Smooth muscle cell (in vitro differentiated cells): ENCODE results near the gene WBP1L. TPM values are rescaled to one million over a fixed set of nuclear protein-coding genes. Genes with fewer than 3 reads are reported as not detected.
"Not testable (repeated sequence)": the region's sequence is repeated elsewhere in the genome, so short reads cannot be mapped to it uniquely, and the experiment has no call there.

ENCODE experiments used
- DNase-seq: peaks from one replicate; lab custom pipeline; 2025; ENCODE audit not compliant: unreplicated experiment; lab: John Stamatoyannopoulos, UW
- H2AFZ ChIP-seq: fragments of 200-600 bp; sonication (generic); 2 replicates; pipeline ENCODE4 v1.6.0; 2016; ENCODE audit warnings: antibody characterized with exemption, low read depth, mild to moderate bottlenecking
- H3F3A ChIP-seq: fragments of 200-600 bp; sonication (generic); 2 replicates; pipeline ENCODE4 v1.6.0; 2017; ENCODE audit warnings: antibody characterized with exemption, low read depth
- H3K27ac ChIP-seq: fragments of 200-600 bp; sonication (generic); 2 replicates; pipeline ENCODE4 v1.5.1; 2016; ENCODE audit warnings: low read depth, mild to moderate bottlenecking
- H3K27me3 ChIP-seq: fragments of 200-600 bp; sonication (generic); 2 replicates; pipeline ENCODE4 v1.6.1; 2016; ENCODE audit warnings: low read depth, mild to moderate bottlenecking
- H3K36me3 ChIP-seq: fragments of 200-600 bp; sonication (generic); 2 replicates; pipeline ENCODE4 v1.5.1; 2016; ENCODE audit warnings: low read depth
- H3K4me1 ChIP-seq: fragments of 200-600 bp; sonication (generic); 2 replicates; pipeline ENCODE4 v1.5.1; 2016; ENCODE audit warnings: low read depth
- H3K4me2 ChIP-seq: fragments of 200-600 bp; sonication (generic); 2 replicates; pipeline ENCODE4 v1.6.0; 2016; ENCODE audit warnings: mild to moderate bottlenecking
- H3K4me3 ChIP-seq: fragments of 200-600 bp; sonication (generic); 2 replicates; pipeline ENCODE4 v1.5.1; 2016; ENCODE audit warnings: mild to moderate bottlenecking
- H3K79me2 ChIP-seq: fragments of 200-600 bp; sonication (generic); 2 replicates; pipeline ENCODE4 v1.6.0; 2016; ENCODE audit warnings: low read depth, mild to moderate bottlenecking
- H3K9ac ChIP-seq: fragments of 200-600 bp; sonication (generic); 2 replicates; pipeline ENCODE4 v1.6.0; 2016; ENCODE audit warnings: low read depth
- H3K9me3 ChIP-seq: fragments of 200-600 bp; sonication (generic); replicated peaks from 2 replicates; pipeline ENCODE4 v1.5.1; 2016; ENCODE audit warnings: low read depth
- H4K20me1 ChIP-seq: fragments of 200-600 bp; sonication (generic); 2 replicates; pipeline ENCODE4 v1.6.0; 2016; ENCODE audit warnings: low read depth
- CTCF ChIP-seq: fragments of 200-600 bp; sonication (generic); IDR thresholded peaks from 2 replicates; pipeline ENCODE4 v1.5.1; 2017; ENCODE audit warnings: borderline replicate concordance, mild to moderate bottlenecking, antibody characterized with exemption; ENCODE audit not compliant: insufficient read depth, poor library complexity, severe bottlenecking
- WGBS: methylation state at CpG from one replicate; pipeline ENCODE4 v1.1.7; 2016; ENCODE audit warnings: low lambda C conversion rate; 5-methylcytosine and 5-hydroxymethylcytosine counted together
- polyA plus RNA-seq: library from polyadenylated mRNA; unstranded; fragments of >200 nt; fragmentation: Nextera tagmentation; extraction: Ambion mirVana; gene quantifications from 2 replicates; pipeline ENCODE4 v1.2.1, GENCODE V29; 2016
- total RNA-seq: library from RNA; depleted of rRNA; stranded (reverse); fragments of >200 nt; gene quantifications from 2 replicates; pipeline ENCODE4 v1.2.3, GENCODE V29; 2014

The WBP1L gene
- 33.9 and 45.3 TPM in 2 replicates for total RNA-seq
- 18.0 and 18.2 TPM in 2 replicates for polyA plus RNA-seq

- Histone ChIP-seq H3K9me3 (no peaks in the 10 kb centered on the region), H3K4me3 (peak within 1 kb of the TSS; percentile 69), H3K4me2 (peak within 1 kb of the TSS; percentile 99), H3K9ac (peak within 1 kb of the TSS; percentile 64), H3K79me2 (peaks cover 43% of the 10 kb centered on the region), H3F3A (peaks cover 5% of the 10 kb centered on the region), H3K27me3 (no peaks in the 10 kb centered on the region), H3K4me1 (peaks cover 15% of the 10 kb centered on the region), H4K20me1 (peaks cover 30% of the 10 kb centered on the region), H3K36me3 (no peaks in the 10 kb centered on the region), H3K27ac (peak within 1 kb of the TSS; percentile 3), H2AFZ (peak within 1 kb of the TSS; percentile 97)
- WGBS = under 1% methylated on average over 27 of the region's 37 CpGs
- DNase-seq = peak; percentile 93
- no peak for TF ChIP-seq CTCF
Measured at GRCh38 chr10:102743588-102744373, at the start of gene WBP1L. Gene WBP1L, plus strand, starts transcription at chr10:102743948. Its CDS starts 106 bp downstream, at chr10:102744054.

- not testable (repeated sequence) for H2AFZ ChIP-seq, H3K27me3 ChIP-seq, H3K9ac ChIP-seq, H3K9me3 ChIP-seq, H3F3A ChIP-seq, H3K4me3 ChIP-seq, H3K79me2 ChIP-seq, H4K20me1 ChIP-seq, H3K4me2 ChIP-seq, H3K4me1 ChIP-seq, H3K27ac ChIP-seq, H3K36me3 ChIP-seq, DNase-seq
- WGBS = 97% methylated on average over 10 of the region's 10 CpGs
Measured at GRCh38 chr10:102695401-102695800, 48.3 kb upstream of the WBP1L start.

- Histone ChIP-seq H3K36me3 (peaks cover 4% of the 10 kb centered on the region), H3K79me2 (peaks cover 3% of the 10 kb centered on the region), H3K4me2 (no peak overlapping the region), H3K4me3 (no peak overlapping the region), H3K4me1 (no peaks in the 10 kb centered on the region), H3K27me3 (no peaks in the 10 kb centered on the region), H3F3A (peaks cover 5% of the 10 kb centered on the region), H4K20me1 (no peaks in the 10 kb centered on the region), H2AFZ (no peak overlapping the region), H3K9me3 (no peaks in the 10 kb centered on the region), H3K9ac (no peak overlapping the region), H3K27ac (no peak overlapping the region)
- no peak for TF ChIP-seq CTCF
- WGBS = 97% methylated on average over 3 of the region's 3 CpGs
- DNase-seq = no peak
Measured at GRCh38 chr10:102696736-102697135, 47.0 kb upstream of the WBP1L start.

GRCh38 chr10:102698894-102699293 is 44.9 kb upstream of the WBP1L start:
- peaks cover 5% of the 10 kb centered on the region for H3K4me1 ChIP-seq
- no peak for TF ChIP-seq CTCF
- 98% methylated on average over 2 of the region's 2 CpGs for WGBS

More at GRCh38 chr10:102698894-102699293, 44.9 kb upstream of the WBP1L start:
- H3F3A ChIP-seq = no peaks in the 10 kb centered on the region
- DNase-seq = no peak
- no peak overlapping the region for H3K4me3 ChIP-seq
- no peak overlapping the region for H3K9ac ChIP-seq
- H3K27ac ChIP-seq = no peak overlapping the region
- no peaks in the 10 kb centered on the region for H3K9me3 ChIP-seq
- H3K36me3 ChIP-seq = peaks cover 4% of the 10 kb centered on the region
- H4K20me1 ChIP-seq = peaks cover 12% of the 10 kb centered on the region
- H2AFZ ChIP-seq = no peak overlapping the region
- no peak overlapping the region for H3K4me2 ChIP-seq
- peaks cover 3% of the 10 kb centered on the region for H3K79me2 ChIP-seq
- no peaks in the 10 kb centered on the region for H3K27me3 ChIP-seq
